HepG2 (cell line): ENCODE data around the gene JPH4. TPM values are rescaled to one million over a fixed set of nuclear protein-coding genes. Genes with fewer than 3 reads are reported as not detected.

Experiments
- ARID3A ChIP-seq: IDR thresholded peaks from 2 replicates; pipeline ENCODE4 v1.6.1; 2012; ENCODE audit warnings: low read depth, low read length, improper control_type of control experiment
- HIC2 ChIP-seq: sonication (generic); formaldehyde crosslinking; IDR thresholded peaks from 2 replicates; pipeline ENCODE4 v1.9.0; 2022; ENCODE audit warnings: low read depth, missing genetic modification reagents
- POLR2A ChIP-seq, 2 experiments: IDR thresholded peaks; 2 replicates each; pipeline ENCODE4 v1.6.1; 2011; ENCODE audit warnings: low read depth in 2 of 2, low read length in 2 of 2, mild to moderate bottlenecking in 1 of 2, moderate library complexity in 1 of 2; ENCODE audit not compliant: insufficient read depth in 1 of 2
- RCOR2 ChIP-seq: IDR thresholded peaks from 2 replicates; pipeline ENCODE4 v1.6.1; 2016; ENCODE audit warnings: missing biosample characterization, missing genetic modification reagents
- REPIN1 ChIP-seq: sonication (generic); formaldehyde crosslinking; IDR thresholded peaks from 2 replicates; pipeline ENCODE4 v1.8.0; 2022; ENCODE audit warnings: missing genetic modification reagents, low read depth, mild to moderate bottlenecking, borderline replicate concordance
- TARDBP ChIP-seq: sonication (generic); formaldehyde crosslinking; IDR thresholded peaks from 2 replicates; pipeline ENCODE4 v1.8.0; 2022; ENCODE audit warnings: mild to moderate bottlenecking, missing genetic modification reagents
- ZBTB40 ChIP-seq, 2 experiments: fragments of 450-650 bp in 1 of 2; sonication (generic) in 1 of 2; formaldehyde crosslinking in 1 of 2; IDR thresholded peaks; 2 replicates each; pipeline versions ENCODE4 v1.6.1 to v1.8.0; 2016 to 2022; ENCODE audit warnings: antibody characterized with exemption in 1 of 2, mild to moderate bottlenecking in 1 of 2, missing genetic modification reagents in 1 of 2
- ZNF282 ChIP-seq: fragments of 450-650 bp; IDR thresholded peaks from 2 replicates; pipeline ENCODE4 v1.6.1; 2018; ENCODE audit not compliant: partially characterized antibody
- polyA plus RNA-seq, 8 experiments: library from polyadenylated mRNA; depleted of rRNA in 3 of 8; stranded (reverse) in 7 of 8; unstranded in 1 of 8; fragments of >200 nt; fragmentation: Illumina TruSeq in 4 of 8; extraction: Trizol in 4 of 8; gene quantifications; 2 replicates each; pipeline versions ENCODE4 v1.2.1 to v1.2.3, GENCODE V29; 2011 to 2016; ENCODE audit warnings: low read depth in 4 of 8, missing spikeins in 1 of 8, mixed read lengths in 1 of 8; ENCODE audit not compliant: insufficient read depth in 1 of 8
- total RNA-seq, 5 experiments: library from RNA; depleted of rRNA; stranded (reverse); fragments of >200 nt; fragmentation: Illumina TruSeq; extraction: Trizol; gene quantifications; 2 replicates each; pipeline ENCODE4 v1.2.3, GENCODE V29; 2016; ENCODE audit warnings: low read depth in 1 of 5
- TF ChIP-seq, protein P1 (sequence below): sonication (generic); formaldehyde crosslinking; IDR thresholded peaks from 2 replicates; pipeline ENCODE4 v1.5.0; 2020; ENCODE audit warnings: mild to moderate bottlenecking, missing genetic modification reagents, borderline replicate concordance

JPH4 gene
- total and polyA plus RNA-seq, 2 of the 13 experiments (the other 11 are each of a cell fraction or from before 2014, with no cell fraction given), result 0.08 to 0.22 TPM

DNA sequence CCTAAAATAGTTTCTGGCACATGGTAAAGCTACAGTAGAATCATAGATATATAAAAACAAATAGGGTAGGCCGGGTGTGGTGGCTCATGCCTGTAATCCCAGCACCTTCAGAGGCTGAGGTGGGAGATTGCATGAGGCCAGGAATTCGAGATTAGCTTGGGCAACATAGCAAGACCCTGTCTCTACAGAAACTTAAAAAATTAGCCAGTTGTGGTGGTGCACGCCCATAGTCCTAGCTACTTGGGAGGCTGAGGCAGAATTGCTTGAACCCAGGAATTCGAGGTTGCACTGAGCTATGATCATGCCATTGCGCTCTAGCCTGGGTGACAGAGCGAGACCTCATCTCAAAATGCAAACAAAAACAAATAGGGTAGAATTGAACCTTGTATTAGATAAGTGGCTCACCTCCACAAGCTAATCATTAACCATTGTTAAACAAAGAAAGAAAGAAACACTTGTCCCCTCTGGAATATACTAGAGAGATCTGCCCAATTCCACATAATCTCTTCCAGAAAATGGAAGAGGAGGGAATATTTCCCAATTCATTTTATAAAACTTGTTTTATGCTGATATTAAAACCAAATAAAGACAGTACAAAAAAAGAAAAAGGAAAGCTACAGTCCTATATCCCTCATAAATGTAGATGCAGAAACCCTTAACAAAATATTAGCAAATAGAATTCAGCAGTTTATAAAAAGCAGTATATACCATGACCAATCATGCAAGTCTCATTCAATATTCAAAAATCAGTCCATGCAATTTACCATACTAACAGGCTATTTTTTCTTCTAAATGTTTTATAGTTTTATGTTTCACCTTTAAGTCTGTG, 34.9 kb upstream of the JPH4 start (continued):
- TF ChIP-seq REPIN1 (CRISPR knock-in tag) (peak; percentile 87), RCOR2 (CRISPR knock-in tag) (peak; percentile 100), TARDBP (CRISPR knock-in tag) (peak; percentile 97), HIC2 (CRISPR knock-in tag) (0 out of 2 replicates have a peak, but pooled peaks have one; percentile 26), ZNF282 (no peak), ZBTB40 (IDR thresholded peaks at IDR 0.05) (no peak), ZBTB40 (CRISPR knock-in tag; IDR thresholded peaks at IDR 0.05) (peak; percentile 67; the same call in 1 of the 2 replicates), ARID3A (peak; percentile 99), POLR2A (IDR thresholded peaks at IDR 0.05; ENCODE audit: insufficient read depth in 1 of 2, low read depth in 2 of 2, low read length in 2 of 2) (0 out of 4 replicates have a peak, but pooled peaks have one; percentile 26 to 40)
- TF ChIP-seq, protein P1, sequence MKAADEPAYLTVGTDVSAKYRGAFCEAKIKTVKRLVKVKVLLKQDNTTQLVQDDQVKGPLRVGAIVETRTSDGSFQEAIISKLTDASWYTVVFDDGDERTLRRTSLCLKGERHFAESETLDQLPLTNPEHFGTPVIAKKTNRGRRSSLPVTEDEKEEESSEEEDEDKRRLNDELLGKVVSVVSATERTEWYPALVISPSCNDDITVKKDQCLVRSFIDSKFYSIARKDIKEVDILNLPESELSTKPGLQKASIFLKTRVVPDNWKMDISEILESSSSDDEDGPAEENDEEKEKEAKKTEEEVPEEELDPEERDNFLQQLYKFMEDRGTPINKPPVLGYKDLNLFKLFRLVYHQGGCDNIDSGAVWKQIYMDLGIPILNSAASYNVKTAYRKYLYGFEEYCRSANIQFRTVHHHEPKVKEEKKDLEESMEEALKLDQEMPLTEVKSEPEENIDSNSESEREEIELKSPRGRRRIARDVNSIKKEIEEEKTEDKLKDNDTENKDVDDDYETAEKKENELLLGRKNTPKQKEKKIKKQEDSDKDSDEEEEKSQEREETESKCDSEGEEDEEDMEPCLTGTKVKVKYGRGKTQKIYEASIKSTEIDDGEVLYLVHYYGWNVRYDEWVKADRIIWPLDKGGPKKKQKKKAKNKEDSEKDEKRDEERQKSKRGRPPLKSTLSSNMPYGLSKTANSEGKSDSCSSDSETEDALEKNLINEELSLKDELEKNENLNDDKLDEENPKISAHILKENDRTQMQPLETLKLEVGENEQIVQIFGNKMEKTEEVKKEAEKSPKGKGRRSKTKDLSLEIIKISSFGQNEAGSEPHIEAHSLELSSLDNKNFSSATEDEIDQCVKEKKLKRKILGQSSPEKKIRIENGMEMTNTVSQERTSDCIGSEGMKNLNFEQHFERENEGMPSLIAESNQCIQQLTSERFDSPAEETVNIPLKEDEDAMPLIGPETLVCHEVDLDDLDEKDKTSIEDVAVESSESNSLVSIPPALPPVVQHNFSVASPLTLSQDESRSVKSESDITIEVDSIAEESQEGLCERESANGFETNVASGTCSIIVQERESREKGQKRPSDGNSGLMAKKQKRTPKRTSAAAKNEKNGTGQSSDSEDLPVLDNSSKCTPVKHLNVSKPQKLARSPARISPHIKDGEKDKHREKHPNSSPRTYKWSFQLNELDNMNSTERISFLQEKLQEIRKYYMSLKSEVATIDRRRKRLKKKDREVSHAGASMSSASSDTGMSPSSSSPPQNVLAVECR (CRISPR knock-in tag), result peak; percentile 49; the same call in 1 of the 2 replicates
